Stimulated activated CD4-positive, alpha-beta T cell treated with anti-CD3 and anti-CD28 coated beads, Interleukin-12 subunit alpha, Interleukin-12 subunit beta, amount 100 ng/mL, for 4 hours (primary cell): ENCODE measurements around the gene HINT1.
"Not testable (repeated sequence)": the region's sequence is repeated elsewhere in the genome, so short reads cannot be mapped to it uniquely, and the experiment has no call there.

Source experiments
- DNase-seq: peaks from one replicate; pipeline ENCODE4 v3.0.0-alpha.2; 2020

Gene HINT1

GRCh38 chr5:131169810-131170539 lies 4.9 kb upstream of the HINT1 start:
- no peak for DNase-seq

GRCh38 chr5:131167615-131168014 lies 2.6 kb upstream of the HINT1 start:
- DNase-seq, result no peak

- peak; percentile 62 for DNase-seq
Observed at GRCh38 chr5:131164191-131165118, 601 bp downstream of the HINT1 start.

GRCh38 chr5:131163276-131164119 lies 1.6 kb downstream of the HINT1 start:
- DNase-seq, result no peak

- no peak for DNase-seq
Observed at GRCh38 chr5:131160134-131160533, 4.9 kb downstream of the HINT1 start.

- DNase-seq, result no peak
Observed at GRCh38 chr5:131156957-131157356, 8.1 kb downstream of the HINT1 start.

GRCh38 chr5:131156385-131156784 lies 8.7 kb downstream of the HINT1 start:
- DNase-seq, result no peak

GRCh38 chr5:131151216-131151615 lies 13.8 kb downstream of the HINT1 start:
- DNase-seq, result no peak

GRCh38 chr5:131150408-131150807 lies 14.6 kb downstream of the HINT1 start:
- no peak for DNase-seq

- DNase-seq, result no peak
Observed at GRCh38 chr5:131148835-131149234, 16.2 kb downstream of the HINT1 start.

GRCh38 chr5:131147258-131147657 lies 17.8 kb downstream of the HINT1 start:
- DNase-seq, result no peak

- DNase-seq, result no peak
Observed at GRCh38 chr5:131142970-131143617, 22.0 kb downstream of the HINT1 start.

- no peak for DNase-seq
Observed at GRCh38 chr5:131139321-131139720, 25.7 kb downstream of the HINT1 start.

- not testable (repeated sequence) for DNase-seq
Observed at GRCh38 chr5:131138406-131138805, 26.6 kb downstream of the HINT1 start.

GRCh38 chr5:131133091-131133490 lies 32.0 kb downstream of the HINT1 start:
- not testable (repeated sequence) for DNase-seq

- no peak for DNase-seq
Observed at GRCh38 chr5:131129306-131129705, 35.8 kb downstream of the HINT1 start.

- not testable (repeated sequence) for DNase-seq
Observed at GRCh38 chr5:131127244-131127643, 37.8 kb downstream of the HINT1 start.

- DNase-seq, result no peak
Observed at GRCh38 chr5:131114754-131115153, 50.3 kb downstream of the HINT1 start.

- DNase-seq, result no peak
Observed at GRCh38 chr5:131112424-131112823, 52.6 kb downstream of the HINT1 start.

GRCh38 chr5:131110256-131110594 lies 54.8 kb downstream of the HINT1 start:
- DNase-seq, result no peak

GRCh38 chr5:131109540-131110255 lies 55.4 kb downstream of the HINT1 start:
- no peak for DNase-seq
